Measurements from ENCODE around the gene YKT6.
"Not testable (repeated sequence)": the region's sequence is repeated elsewhere in the genome, so short reads cannot be mapped to it uniquely, and the experiment has no call there.

The YKT6 gene

GRCh38 chr7:44172803-44173424 lies 27.9 kb upstream of the YKT6 start:
- no peak for DNase-seq

GRCh38 chr7:44173911-44174693 lies 26.7 kb upstream of the YKT6 start:
- DNase-seq, result no peak

GRCh38 chr7:44174694-44174948 lies 26.2 kb upstream of the YKT6 start:
- DNase-seq, result not testable (repeated sequence)

GRCh38 chr7:44175730-44176129 lies 25.0 kb upstream of the YKT6 start:
- DNase-seq, result no peak

GRCh38 chr7:44176486-44176885 lies 24.3 kb upstream of the YKT6 start:
- no peak for DNase-seq

DNA sequence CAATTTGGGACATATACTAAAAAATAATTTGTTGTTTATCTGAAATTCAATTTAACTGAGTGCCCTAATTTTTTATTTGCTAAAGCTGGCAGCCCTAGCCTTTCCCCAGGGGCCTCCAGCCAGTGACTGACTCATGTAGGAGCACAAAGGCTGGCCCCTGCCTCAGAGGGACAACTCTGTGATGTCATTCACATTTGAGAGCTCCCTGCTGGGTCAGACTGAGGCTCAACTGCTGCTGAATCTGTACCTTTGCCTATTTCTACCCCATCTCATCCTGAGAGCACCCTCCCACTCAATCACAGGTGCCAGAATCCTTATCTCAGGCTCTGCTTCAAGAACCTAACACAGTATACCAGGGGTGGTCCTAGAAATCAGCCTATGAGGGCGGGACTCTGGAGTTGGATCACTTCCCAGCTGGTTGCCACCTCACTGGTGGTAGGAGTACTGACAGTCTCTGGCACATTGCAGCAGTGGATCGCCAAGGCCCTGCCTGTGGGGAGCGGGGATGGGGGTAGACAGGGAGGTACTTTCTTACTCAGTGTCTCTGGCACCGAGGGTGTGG lies 23.1 kb upstream of the YKT6 start:
- no peak for DNase-seq

DNA sequence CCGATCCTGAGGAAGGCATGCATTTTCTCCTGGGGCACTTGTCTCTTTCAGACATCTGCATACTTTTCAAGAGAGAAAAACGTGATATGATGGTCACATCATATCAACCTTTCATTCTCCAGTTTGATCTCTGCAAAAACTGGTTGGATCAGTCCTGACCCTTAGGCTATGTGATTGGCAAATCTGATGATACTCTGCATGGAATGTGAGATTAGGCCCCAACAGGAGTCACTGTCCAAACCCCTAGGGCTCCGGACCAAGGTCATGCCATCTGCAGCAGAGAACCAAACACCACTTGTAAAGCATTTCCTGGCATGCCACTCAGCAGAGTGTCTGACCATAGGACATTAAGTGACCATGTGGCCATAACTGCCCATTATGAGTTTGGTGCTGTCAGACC lies 20.1 kb upstream of the YKT6 start:
- DNase-seq, result no peak

DNA sequence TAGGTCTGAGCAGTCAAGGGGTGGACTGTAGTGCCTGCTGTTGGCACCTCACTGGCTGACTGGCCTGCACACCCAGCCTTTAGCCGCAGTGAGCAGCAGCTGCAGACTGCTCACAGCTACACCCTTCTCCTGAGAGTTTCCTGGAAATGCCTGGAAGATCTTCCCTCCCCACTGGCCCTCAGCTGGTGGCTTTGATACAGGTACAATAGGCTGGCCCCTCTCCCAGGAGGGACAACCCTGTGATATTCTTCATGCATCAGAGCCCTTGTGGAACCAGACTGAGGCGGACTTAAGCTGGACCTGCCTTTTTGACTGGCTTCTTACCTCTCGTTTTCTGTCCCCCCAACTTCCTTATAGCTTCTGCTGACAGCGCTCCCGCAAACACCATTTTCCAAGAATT lies 18.0 kb upstream of the YKT6 start:
- DNase-seq, result no peak

- DNase-seq, result no peak
Observed at GRCh38 chr7:44183386-44183785, 17.4 kb upstream of the YKT6 start.

- no peak for DNase-seq
Observed at GRCh38 chr7:44184206-44184872, 16.4 kb upstream of the YKT6 start.

- DNase-seq, result no peak
Observed at GRCh38 chr7:44184873-44185446, 15.8 kb upstream of the YKT6 start.

GRCh38 chr7:44185729-44186128 lies 15.0 kb upstream of the YKT6 start:
- no peak for DNase-seq

- DNase-seq, result no peak
Observed at GRCh38 chr7:44186736-44187135, 14.0 kb upstream of the YKT6 start.

- no peak for DNase-seq
Observed at GRCh38 chr7:44187636-44188416, 13.0 kb upstream of the YKT6 start.

GRCh38 chr7:44188480-44189225 lies 12.1 kb upstream of the YKT6 start:
- DNase-seq, result no peak

DNA sequence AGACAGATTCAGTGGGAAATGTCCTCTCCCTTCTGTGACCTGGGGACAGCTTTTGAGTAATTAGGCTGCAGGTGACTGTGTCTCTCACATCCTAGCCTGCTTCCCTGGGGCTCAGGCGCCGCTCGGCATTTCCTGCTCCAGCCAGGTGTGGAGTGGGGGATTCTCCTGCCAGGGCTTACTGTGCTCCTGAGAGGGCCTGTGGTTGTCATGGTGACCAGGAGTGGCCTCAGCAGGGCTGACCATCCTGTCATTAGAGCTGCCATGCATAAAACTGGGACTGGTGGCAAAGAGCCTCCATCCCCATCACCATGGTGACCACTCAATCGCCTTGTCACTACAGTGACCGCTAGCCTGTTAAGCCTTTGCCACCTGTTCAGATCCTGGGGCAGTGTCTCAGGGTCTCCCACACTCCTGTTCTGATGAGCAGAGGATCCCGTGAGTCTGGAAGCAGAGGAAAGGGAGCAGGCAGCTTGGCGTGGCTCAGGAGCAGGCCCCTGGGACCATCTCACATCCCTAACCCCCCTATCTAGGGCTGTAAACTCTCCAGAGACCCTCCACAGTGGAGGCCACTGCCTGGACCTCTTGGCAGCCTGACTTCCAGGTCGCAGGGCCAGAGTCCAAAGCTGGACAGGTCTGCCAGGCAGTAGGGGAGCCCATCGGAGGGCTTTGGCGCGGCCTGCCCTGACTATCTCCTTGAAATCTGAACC lies 11.3 kb upstream of the YKT6 start, which contains the start of gene GCK:
Gene GCK (minus strand): TSS at position 154 of the 707 bp plus-strand sequence. CDS start 486 bp downstream, outside the sequence.
- DNase-seq, result peak; percentile 48

DNA sequence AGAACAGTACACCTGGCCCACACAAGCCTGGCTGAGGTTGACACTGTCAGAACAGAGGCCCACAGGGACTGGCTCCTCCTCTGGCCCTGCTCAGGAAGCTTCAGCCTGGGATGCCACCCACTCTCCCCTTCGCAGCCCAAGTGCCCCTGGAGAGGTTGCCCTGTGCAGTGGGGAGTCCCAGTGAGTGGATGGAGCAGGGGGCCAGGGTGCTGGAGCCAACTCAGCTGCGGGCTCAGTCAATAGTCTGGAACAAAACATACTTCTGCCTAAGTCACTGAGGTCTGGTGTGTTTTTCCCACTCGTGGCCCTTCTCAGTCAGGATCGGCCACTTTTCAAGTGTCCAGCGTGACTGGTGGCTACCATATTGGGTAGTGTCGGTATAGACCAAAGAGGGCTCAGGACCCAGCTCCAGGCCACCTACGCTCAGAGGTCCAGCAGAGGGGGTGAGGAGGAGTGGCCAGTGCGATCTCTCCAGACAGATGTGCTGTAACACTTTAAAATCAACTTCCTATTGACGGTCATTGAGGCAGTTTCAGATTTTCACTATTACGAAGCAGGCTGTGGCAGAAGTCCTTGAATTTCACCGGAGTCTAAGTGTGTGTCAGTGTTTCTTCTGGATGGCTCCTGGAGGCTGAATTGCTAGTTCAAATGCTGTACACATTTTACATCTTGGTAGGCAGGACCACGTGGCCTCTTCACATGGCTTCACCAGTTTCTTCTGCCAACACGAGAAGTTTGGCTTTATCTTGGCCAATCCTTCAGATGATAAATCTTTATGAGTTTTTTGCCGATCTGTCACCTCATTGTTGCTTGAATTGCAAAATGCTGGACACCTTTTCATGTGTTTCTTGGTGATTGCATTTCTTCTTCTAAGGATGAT lies 10.5 kb upstream of the YKT6 start:
- DNase-seq, result no peak

GRCh38 chr7:44191171-44191570 lies 9.6 kb upstream of the YKT6 start:
- no peak for DNase-seq

DNA sequence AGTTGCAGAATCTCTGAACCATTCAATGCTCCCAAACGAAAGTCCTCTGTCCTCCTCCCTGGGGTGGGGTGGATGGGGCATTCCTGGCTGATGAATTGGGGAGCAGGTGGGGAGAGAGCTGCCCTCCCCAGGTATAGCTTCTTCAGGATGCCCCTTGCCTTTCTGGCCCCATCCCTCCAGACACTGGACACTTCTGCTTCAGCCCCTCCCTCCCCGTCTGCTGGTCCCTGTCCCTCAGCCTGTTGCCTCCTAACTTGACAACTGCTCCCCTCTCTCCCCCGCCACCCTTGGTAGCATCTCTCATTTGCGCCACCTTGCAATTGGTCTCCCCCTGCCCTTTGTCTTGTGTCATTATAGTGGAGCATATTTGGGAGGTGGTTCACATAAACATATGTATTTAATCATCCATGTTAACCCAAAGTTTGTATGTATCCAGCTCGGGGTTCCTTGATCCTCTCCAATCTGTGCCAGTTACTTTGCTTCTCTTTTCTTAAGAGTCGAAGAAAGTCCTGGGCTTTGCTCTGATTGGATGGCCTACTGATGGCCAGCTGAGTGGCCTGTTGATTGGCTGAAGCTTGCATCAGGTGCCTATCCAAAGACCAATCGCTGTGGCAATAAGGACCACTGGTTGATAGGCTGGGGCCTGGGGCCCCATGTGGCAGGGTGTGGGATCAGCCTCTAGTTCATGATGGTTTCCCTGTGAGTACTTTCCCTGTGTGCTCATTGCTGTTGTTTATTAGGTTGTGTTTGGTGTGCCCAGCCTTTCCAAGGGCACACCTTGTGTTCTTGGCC lies 7.6 kb upstream of the YKT6 start:
- no peak for DNase-seq
